Bronchial epithelial cell (primary cell): ENCODE data around the gene EPB41L5. TPM values are rescaled to one million over a fixed set of nuclear protein-coding genes. Genes with fewer than 3 reads are reported as not detected.

Experiments
- DNase-seq: peaks from one replicate; pipeline ENCODE4 v3.0.0-alpha.2; 2010; ENCODE audit warnings: low read depth
- FAIRE-seq: peaks from 2 replicates; lab custom pipeline; 2011; peaks lifted over from hg19 to GRCh38; lab: Jason Lieb, UNC
- H3K27me3 ChIP-seq: 2 replicates; pipeline ENCODE4 v1.5.1; 2011; ENCODE audit warnings: low read length; ENCODE audit not compliant: control insufficient read depth, insufficient read depth
- H3K36me3 ChIP-seq: 2 replicates; pipeline ENCODE4 v1.5.1; 2011; ENCODE audit warnings: low read length; ENCODE audit not compliant: control insufficient read depth, insufficient read depth
- H3K4me3 ChIP-seq: 2 replicates; pipeline ENCODE4 v1.5.1; 2011; ENCODE audit warnings: mild to moderate bottlenecking, low read depth, low read length, control low read depth
- total RNA-seq: library from RNA; depleted of rRNA; stranded (reverse); fragments of >200 nt; gene quantifications from 2 replicates; pipeline ENCODE4 v1.2.1, GENCODE V29; 2014
- TF ChIP-seq, protein P1 (sequence below): IDR thresholded peaks from 2 replicates; pipeline ENCODE4 v1.5.1; 2011; ENCODE audit warnings: mild to moderate bottlenecking, moderate library complexity, low read length, control low read depth, inconsistent platforms; ENCODE audit not compliant: insufficient read depth, severe bottlenecking

EPB41L5 gene
- total RNA-seq, 1 donor from 2014 or later: 34.5 TPM

DNA sequence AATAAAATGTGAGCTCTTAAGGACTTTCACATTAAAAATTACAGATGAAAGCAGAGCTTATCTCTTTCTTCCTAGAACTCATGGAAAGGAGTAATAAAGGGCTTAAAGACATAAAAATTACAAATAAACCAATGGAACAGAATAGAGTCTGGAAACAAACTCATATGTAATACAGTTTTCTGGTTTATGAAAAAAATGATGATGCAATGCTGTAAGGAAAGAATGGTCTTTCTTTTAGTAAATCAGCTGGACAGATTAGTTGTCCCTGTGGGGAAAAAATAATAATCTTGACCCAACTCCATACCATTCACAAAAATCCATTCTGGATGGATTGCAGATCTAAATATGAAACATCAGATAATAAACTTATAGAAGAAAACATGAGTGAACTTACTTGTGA lies 156.1 kb downstream of the EPB41L5 start:
- TF ChIP-seq, protein P1, sequence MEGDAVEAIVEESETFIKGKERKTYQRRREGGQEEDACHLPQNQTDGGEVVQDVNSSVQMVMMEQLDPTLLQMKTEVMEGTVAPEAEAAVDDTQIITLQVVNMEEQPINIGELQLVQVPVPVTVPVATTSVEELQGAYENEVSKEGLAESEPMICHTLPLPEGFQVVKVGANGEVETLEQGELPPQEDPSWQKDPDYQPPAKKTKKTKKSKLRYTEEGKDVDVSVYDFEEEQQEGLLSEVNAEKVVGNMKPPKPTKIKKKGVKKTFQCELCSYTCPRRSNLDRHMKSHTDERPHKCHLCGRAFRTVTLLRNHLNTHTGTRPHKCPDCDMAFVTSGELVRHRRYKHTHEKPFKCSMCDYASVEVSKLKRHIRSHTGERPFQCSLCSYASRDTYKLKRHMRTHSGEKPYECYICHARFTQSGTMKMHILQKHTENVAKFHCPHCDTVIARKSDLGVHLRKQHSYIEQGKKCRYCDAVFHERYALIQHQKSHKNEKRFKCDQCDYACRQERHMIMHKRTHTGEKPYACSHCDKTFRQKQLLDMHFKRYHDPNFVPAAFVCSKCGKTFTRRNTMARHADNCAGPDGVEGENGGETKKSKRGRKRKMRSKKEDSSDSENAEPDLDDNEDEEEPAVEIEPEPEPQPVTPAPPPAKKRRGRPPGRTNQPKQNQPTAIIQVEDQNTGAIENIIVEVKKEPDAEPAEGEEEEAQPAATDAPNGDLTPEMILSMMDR: no peak
- no peak for DNase-seq
- H3K4me3 ChIP-seq: no peak overlapping the region
- no peaks in the 10 kb centered on the region for H3K36me3 ChIP-seq
- FAIRE-seq: no peak
- H3K27me3 ChIP-seq: no peaks in the 10 kb centered on the region

DNA sequence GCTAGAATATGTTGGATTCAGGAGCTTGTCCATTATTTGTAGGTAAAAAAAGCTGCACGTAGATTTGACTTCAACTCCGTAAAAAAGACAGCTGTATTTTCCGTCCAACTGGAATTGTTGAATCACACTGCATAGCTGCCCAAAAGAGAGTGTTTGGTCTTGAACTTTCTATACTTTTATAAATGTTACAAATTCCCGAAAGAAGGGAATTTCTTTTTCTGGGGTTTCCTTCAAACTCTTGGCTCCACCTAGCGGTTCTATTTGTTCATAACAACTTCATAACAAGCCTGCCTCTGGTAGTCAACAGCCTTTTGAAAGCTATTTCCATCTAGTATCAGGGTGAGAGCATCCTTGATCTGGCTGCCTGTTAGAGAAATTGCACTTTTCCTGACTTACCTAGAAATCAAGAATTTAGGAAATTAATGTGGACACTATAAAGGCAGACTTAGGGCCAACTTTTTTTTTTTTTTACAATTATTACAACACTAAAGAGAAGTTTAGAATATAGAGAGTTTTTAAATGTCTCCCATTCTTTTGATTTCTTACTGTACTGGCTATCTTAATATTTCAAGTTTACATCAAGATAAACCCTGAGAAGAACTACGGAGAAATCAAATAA lies 162.2 kb downstream of the EPB41L5 start:
- peaks cover 1% of the 10 kb centered on the region for H3K36me3 ChIP-seq
- TF ChIP-seq, protein P1: peak; percentile 61
- H3K27me3 ChIP-seq: no peaks in the 10 kb centered on the region
- FAIRE-seq (no peak), DNase-seq (peak; percentile 65)
- no peak overlapping the region for H3K4me3 ChIP-seq

DNA sequence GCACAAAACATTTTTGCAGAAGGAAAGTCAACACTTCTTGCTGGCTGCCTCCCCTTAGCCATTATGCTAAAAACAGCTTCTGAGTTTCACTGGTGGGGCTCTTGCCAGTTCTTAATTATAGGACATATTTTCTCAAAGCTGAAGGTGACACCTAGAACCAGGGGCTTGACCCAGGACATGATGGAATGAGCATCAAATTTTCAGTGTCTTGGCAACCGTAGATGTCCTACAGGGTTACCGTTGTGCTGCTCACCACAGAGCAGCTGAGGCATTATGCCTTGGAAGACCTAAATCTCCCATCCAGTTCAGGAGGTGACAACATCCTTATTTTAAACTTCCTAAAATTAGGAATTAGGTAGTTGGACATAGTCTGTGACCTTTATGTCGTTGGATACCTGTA lies 163.6 kb downstream of the EPB41L5 start:
- peak overlapping the region; percentile 51 for H3K4me3 ChIP-seq
- TF ChIP-seq, protein P1: no peak
- DNase-seq: no peak
- peaks cover 1% of the 10 kb centered on the region for H3K36me3 ChIP-seq
- FAIRE-seq: no peak
- no peaks in the 10 kb centered on the region for H3K27me3 ChIP-seq

DNA sequence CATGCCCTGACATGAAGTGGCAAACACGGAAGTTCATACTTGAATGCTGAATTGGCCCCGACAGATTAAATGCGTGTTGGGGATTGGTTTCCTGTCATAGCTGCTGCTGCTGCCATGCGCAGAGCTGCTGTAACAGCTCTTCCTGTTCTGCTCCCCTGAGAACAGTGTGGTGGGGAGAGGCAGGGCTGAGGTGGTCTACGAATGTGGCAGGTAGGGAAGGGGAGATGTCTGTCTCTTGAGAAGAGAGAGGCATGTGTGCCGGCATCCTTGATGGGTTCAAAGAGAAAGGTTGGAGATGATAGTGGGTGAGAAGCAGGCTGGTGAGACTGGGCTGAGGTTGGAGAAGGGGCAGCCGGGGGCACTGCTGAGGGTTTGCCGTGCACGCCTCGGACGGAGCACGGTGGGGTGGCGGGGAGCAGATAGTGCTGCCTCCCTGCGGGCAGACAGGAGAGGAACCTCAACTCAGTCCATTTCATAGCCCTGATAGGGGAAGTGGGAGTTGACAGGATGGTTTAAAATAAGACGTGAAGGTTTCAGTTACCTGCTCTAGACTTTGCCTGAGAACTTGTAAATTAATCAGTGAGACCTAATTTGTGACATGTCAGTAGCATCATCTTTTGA lies 164.2 kb downstream of the EPB41L5 start:
- TF ChIP-seq, protein P1: peak; percentile 65
- no peak for FAIRE-seq
- peak overlapping the region; percentile 51 for H3K4me3 ChIP-seq
- H3K27me3 ChIP-seq: no peaks in the 10 kb centered on the region
- peak; percentile 95 for DNase-seq
- peaks cover 1% of the 10 kb centered on the region for H3K36me3 ChIP-seq

DNA sequence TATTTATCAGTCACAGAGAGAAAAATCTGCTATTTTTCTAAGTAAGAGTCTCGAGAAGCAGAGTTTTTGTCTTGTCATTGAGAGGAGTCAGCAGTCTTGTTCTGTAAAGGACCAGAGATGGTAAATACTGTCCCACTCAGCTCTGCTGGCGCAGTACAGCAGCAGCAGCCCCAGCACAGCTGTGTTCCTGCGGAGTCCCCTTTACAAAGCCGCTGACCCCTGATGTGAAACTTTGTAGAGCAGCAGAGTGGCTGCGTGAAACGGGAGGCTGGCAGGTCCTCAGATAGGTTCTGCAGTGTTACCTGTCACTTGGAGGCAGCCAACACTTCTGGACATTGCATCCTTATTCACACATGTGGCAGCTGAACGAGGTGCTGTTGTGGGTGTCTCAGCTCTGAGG lies 165.1 kb downstream of the EPB41L5 start:
- Histone ChIP-seq H3K27me3 (no peaks in the 10 kb centered on the region), H3K4me3 (peak overlapping the region; percentile 51), H3K36me3 (peaks cover 1% of the 10 kb centered on the region)
- TF ChIP-seq, protein P1: no peak
- FAIRE-seq (no peak), DNase-seq (peak; percentile 12)
